ENCODE results near the gene SDR42E1.

DNA sequence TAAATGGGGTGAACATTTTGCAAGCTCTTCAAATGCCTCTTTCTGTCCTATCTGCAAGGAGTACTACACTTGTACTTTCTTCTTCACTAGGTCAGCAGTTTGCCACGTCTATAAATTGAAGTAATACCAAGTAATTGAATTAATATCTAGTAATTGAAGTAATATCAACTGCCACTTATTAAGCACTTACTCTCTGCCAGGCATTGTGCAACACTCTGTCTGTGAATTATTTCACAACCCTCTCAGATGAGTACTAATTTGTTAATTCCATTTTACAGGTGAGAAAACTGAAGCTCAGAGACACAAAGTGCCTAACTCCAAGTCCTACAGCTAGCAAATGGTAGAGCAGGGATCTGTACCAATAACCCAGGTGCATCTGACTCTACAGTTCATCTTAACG, 4.1 kb downstream of the SDR42E1 start:
- TF ChIP-seq, protein P1, sequence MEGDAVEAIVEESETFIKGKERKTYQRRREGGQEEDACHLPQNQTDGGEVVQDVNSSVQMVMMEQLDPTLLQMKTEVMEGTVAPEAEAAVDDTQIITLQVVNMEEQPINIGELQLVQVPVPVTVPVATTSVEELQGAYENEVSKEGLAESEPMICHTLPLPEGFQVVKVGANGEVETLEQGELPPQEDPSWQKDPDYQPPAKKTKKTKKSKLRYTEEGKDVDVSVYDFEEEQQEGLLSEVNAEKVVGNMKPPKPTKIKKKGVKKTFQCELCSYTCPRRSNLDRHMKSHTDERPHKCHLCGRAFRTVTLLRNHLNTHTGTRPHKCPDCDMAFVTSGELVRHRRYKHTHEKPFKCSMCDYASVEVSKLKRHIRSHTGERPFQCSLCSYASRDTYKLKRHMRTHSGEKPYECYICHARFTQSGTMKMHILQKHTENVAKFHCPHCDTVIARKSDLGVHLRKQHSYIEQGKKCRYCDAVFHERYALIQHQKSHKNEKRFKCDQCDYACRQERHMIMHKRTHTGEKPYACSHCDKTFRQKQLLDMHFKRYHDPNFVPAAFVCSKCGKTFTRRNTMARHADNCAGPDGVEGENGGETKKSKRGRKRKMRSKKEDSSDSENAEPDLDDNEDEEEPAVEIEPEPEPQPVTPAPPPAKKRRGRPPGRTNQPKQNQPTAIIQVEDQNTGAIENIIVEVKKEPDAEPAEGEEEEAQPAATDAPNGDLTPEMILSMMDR (IDR thresholded peaks at IDR 0.05) = no peak
- no peak for TF ChIP-seq POLR2A (IDR thresholded peaks at IDR 0.05)
